Activated naive CD8-positive, alpha-beta T cell treated with anti-CD3 and anti-CD28 coated beads for 36 hours (primary cell): ENCODE measurements around the gene ZNF407. TPM values are rescaled to one million over a fixed set of nuclear protein-coding genes. Genes with fewer than 3 reads are reported as not detected.
"Not testable (repeated sequence)": the region's sequence is repeated elsewhere in the genome, so short reads cannot be mapped to it uniquely, and the experiment has no call there.

Experiments used
- DNase-seq: peaks from one replicate; pipeline ENCODE4 v3.0.0; 2021
- H3K27ac Mint-ChIP-seq: one replicate; pipeline ENCODE4 v1.8.0; 2022; ENCODE audit warnings: mild to moderate bottlenecking, moderate library complexity, mixed read lengths
- H3K27me3 Mint-ChIP-seq: one replicate; pipeline ENCODE4 v1.8.0; 2022; ENCODE audit warnings: mild to moderate bottlenecking, mixed read lengths
- H3K36me3 Mint-ChIP-seq: one replicate; pipeline ENCODE4 v1.8.0; 2021; ENCODE audit warnings: mild to moderate bottlenecking, mixed read lengths
- H3K4me1 Mint-ChIP-seq: one replicate; pipeline ENCODE4 v1.8.0; 2021; ENCODE audit warnings: mixed read lengths
- H3K4me3 Mint-ChIP-seq: one replicate; pipeline ENCODE4 v1.8.0; 2022; ENCODE audit warnings: mild to moderate bottlenecking, moderate library complexity, mixed read lengths
- H3K9me3 Mint-ChIP-seq: one replicate; pipeline ENCODE4 v1.8.0; 2022; ENCODE audit warnings: mixed read lengths
- total RNA-seq, 2 experiments: library from RNA; stranded (reverse); gene quantifications; one replicate each; pipeline ENCODE4 v1.2.3, GENCODE V29; 2021

ZNF407 gene
- total RNA-seq, 2 experiments from 2014 or later: 9.6 to 10.3 TPM

DNA sequence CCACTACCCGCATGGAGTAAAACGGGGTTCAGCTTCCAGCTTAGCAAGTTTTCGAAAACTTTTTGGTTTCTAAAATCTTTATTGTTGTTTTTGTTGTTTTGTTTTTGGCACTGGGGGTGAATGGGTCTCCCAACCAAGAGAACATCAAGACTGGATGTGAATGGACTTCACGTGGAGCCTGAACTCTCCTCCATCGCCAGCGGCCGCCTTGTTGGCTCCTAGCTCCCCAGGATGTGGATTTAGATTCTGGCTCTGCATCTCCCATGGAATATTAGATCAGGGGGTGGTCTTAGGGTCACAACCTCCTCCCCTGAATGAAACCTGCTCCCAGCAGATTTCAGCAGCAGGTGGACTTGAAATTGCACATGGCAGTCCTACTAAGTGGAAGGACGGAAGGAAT is 488.0 kb downstream of the ZNF407 start:
- not testable (repeated sequence) for H3K36me3 Mint-ChIP-seq, DNase-seq, H3K4me3 Mint-ChIP-seq, H3K9me3 Mint-ChIP-seq, H3K27ac Mint-ChIP-seq, H3K27me3 Mint-ChIP-seq, H3K4me1 Mint-ChIP-seq

DNA sequence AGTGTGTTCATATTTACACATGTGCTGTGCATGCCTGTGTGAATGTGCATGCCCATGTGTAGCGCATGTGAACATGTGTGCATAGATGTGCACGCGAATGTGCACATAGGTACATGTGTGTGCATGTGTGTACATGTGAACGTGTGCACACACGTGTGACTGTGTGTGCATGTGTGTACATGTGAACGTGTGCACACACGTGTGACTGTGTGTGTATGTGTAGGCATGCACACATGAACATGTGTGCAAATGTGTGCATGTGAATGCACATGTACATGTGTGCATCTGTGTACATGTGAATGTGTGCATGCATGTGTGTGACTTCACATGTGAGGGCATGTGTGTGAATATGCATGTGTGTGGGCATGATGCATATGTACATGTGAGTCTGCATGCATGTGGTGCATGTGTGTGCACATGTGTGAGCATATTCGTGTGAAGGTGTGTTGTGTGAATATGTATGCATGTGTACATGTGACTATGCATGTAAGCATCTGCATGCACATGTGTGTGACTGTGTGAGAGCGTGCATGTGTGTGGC is 488.9 kb downstream of the ZNF407 start:
- Mint-ChIP-seq H3K9me3 (no peaks in the 10 kb centered on the region), H3K27me3 (no peaks in the 10 kb centered on the region), H3K4me3 (no peak overlapping the region), H3K27ac (no peak overlapping the region), H3K4me1 (no peaks in the 10 kb centered on the region), H3K36me3 (no peaks in the 10 kb centered on the region)
- DNase-seq: no peak

DNA sequence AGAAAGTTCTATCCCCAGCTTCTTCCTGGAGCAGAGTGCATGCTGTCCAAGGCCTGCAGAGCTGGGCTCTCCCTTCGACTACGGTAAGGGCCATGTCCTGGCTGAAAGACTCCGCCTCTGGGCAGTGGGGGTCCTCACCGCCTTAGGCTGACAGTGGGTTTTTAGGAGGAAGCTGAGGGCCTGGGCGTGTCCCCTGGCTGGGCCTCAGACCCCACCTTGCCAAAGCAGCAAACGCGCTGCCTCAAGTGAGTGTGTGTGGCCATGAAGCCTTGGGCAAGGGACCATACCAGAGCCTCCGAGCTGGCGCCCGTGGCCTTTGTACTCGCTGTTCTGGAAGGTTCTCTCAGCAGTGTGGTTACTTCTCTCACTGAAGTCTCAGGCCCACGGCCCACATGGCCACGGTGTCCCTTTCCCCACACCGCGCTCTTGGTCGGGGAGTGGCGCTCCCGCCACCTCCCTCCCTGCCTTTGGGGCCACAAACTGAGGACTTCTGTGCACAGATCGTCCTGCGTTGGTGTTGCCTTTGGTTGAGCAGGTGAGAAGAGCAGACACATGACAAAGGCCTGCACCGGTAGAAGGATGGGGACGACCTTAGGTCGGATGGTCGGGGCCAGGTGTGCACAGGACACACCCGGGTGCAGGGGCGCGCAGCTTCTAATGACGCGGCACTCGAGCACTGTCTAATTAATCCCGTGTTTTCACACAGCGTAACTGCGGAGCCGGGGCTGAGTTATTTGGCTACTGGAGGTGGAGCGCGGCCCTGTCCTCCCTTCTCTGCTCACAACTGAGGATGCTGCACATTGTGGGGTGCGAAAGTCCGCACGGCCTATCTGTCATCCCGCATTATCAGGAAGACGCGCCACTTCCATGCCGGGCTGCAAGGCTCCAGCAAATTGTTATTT is 489.7 kb downstream of the ZNF407 start:
- Mint-ChIP-seq H3K4me1 (no peaks in the 10 kb centered on the region), H3K36me3 (no peaks in the 10 kb centered on the region), H3K27me3 (no peaks in the 10 kb centered on the region), H3K9me3 (no peaks in the 10 kb centered on the region), H3K4me3 (no peak overlapping the region), H3K27ac (no peak overlapping the region)
- DNase-seq: no peak

DNA sequence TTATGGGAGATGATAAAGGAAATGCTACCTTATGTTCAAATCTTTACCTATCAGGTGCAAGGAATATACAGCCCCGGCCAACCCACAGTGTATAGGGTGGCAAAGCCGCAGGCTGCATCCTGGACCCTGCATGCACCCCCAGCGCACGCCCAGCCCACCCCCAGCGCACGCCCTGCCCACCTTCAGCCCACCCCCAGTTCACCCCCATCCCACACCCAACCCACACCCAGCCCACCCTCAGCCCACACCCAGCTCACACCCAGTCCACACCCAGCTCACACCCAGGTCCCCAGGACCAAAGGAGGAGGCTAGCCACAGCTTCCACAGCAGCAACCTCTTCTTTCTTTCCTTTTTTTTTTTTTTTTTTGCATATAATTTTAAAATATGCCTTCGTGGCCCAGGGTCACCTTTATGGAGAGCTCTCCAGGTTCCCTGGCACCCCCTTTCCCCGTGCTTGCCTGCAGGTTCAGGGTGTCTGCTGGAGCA is 490.4 kb downstream of the ZNF407 start:
- H3K27me3 Mint-ChIP-seq: no peaks in the 10 kb centered on the region
- no peak for DNase-seq

DNA sequence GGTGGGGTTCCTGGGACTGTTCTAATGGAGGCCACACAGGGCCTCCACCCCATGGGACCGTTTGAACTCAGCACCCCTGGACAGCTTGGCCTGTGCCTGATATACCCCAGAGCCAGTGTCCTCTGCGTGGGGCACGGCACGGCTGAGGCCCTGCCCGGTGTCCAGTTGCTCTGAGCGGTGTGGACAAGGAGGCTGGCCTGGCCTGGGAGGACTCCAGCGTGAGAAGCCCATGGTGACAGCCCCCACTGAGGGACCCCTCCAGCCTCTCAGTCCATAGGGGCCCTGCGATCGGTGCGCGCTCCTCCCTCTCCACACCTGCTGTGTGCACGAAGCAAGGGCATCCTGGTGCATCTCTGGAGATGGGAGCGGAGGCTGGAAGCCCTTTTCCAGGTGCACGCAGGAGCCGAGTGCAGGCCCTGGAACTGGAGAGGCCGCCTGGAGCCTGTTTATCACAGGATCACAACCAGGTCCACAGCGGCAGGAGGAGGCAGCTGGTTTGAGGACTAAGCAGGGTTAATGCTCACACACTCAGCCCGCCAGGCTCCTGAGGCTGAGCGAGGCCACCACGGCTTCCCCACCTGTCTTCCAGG is 491.0 kb downstream of the ZNF407 start:
- no peak for DNase-seq
- H3K36me3 Mint-ChIP-seq: no peaks in the 10 kb centered on the region

More for the DNA sequence above, 490.4 kb downstream of the ZNF407 start:
- Mint-ChIP-seq H3K36me3 (no peaks in the 10 kb centered on the region), H3K4me3 (no peak overlapping the region), H3K9me3 (no peaks in the 10 kb centered on the region), H3K4me1 (no peaks in the 10 kb centered on the region), H3K27ac (no peak overlapping the region)

DNA sequence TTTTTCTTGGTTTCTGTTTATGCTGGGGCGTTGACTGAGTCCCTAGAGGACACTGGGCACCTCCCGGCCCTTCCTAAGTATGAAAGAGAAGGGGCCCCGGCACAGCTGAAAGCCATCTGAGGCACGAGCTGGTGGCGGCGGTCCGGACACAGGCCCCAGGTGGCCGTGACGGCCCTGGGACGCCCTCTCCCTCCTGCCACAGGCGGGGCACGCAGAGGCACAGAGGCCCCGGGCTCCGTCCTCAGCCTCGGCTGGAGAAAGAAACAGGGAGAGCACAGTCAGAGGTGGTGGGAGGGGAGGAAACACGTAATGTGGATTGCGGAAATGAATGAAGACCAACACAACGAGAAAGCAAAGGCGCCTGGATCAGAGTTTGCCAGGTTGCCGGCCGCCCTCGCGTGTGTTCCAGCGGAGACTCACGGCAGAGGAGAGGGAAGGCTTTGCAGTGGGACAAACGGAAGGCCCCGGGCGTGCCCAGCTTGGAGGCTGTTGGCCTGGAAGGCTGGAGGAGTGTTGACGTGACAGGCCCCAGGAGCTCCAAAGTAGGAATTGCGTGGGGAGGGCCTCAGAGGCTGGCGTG is 492.2 kb downstream of the ZNF407 start:
- Mint-ChIP-seq H3K36me3 (no peaks in the 10 kb centered on the region), H3K9me3 (no peaks in the 10 kb centered on the region), H3K27ac (no peak overlapping the region), H3K4me1 (no peaks in the 10 kb centered on the region), H3K27me3 (no peaks in the 10 kb centered on the region), H3K4me3 (no peak overlapping the region)
- no peak for DNase-seq

More for the DNA sequence above, 491.0 kb downstream of the ZNF407 start:
- Mint-ChIP-seq H3K4me1 (no peaks in the 10 kb centered on the region), H3K9me3 (no peaks in the 10 kb centered on the region), H3K27ac (no peak overlapping the region), H3K27me3 (no peaks in the 10 kb centered on the region), H3K4me3 (no peak overlapping the region)

DNA sequence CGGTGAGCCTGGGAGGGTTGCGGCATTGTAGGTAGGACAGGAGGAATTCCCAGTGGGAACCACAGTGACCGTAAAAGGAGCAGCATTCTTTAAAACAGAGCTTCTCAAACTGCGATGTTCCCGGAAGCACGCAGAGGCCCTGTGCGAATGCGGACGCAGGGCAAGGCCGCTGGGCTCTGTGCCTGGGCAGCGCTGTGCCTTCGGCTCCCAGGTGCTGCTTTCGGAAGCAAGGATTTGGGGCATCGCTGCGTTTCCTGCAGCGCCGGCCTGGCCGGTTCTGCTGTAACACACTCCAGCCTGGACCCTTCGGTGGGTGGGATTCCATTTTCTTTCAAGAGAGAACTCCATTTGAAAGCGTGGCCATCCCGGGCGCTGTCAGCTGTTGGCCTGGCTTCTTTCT is 492.7 kb downstream of the ZNF407 start:
- Mint-ChIP-seq H3K27ac (no peak overlapping the region), H3K9me3 (peaks cover 2% of the 10 kb centered on the region), H3K4me3 (no peak overlapping the region), H3K4me1 (no peaks in the 10 kb centered on the region), H3K27me3 (no peaks in the 10 kb centered on the region), H3K36me3 (no peaks in the 10 kb centered on the region)
- DNase-seq: no peak

DNA sequence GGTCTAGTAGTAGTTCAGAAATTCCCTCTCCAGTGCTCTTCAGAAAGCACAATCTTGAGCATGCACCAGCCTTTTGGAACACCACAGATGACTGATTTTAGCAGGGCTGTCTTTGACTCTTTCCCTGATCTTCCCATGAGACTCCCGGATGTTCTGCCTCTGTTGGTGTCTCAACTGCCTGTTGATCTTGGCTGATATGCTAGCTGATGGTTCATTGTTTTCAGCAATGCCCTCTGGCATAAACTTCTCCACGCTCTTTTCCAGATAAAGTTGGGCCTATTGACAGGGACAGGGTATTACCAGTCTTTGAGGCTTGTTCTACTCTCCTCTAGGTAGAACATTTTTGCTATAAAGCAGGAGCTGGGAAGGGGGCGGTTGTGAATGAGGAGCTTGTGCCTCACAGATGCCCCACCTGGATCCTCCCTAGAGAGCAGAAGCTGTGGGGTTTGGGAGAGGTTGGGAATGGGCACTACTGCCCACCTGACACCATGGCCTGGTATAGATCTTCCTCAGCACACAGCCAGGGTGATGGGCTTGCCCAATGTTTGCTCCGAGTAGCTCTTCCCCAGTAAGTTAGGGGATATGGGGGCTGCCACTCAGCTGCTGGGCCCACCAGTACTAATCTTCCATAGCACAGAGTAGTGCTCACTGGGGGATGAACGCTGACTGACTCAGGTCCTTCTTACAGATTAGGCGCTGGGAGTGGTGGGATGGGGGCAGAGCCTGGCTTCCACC is 500.0 kb downstream of the ZNF407 start:
- Mint-ChIP-seq H3K4me1 (no peaks in the 10 kb centered on the region), H3K36me3 (peaks cover 4% of the 10 kb centered on the region), H3K27me3 (no peaks in the 10 kb centered on the region), H3K27ac (no peak overlapping the region), H3K9me3 (peaks cover 17% of the 10 kb centered on the region), H3K4me3 (no peak overlapping the region)
- DNase-seq: no peak

DNA sequence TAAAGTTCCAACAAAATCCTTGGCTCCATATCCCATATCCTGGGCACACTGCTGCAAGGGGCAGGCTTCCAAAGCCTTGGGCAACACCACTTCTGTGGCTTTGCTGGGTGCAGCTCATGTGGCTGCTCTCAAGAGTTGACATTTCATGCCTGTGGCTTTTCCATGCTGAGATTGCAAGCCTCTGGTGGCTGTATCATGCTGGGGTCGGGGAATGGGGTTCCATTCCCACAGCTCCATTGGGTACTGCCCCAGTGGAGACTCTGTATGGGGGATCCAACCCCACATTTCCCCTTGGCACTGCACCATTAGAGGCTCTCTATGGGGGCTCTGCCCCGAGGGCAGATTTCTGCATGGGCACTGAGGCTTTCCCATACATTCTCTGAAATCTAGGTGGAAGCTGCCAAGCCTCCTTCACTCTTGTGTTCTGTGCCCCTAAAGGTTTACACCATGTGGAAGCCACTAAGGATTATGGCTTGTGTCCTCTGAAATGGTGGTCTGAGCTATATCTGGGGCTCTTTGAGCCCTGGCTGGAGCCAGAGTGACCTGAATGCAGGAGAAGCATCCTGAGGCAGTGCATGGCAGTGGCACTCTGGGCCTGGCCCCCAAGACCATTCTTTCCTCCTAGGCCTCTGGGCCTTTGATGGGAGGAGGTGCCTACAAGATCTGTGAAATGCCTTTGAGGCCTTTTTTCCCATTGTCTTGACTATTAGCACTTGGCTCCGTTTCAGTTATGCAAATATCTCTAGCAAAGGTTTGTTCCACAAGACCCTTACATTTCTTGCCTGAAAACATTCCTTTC is 503.4 kb downstream of the ZNF407 start:
- Mint-ChIP-seq H3K4me3 (no peak overlapping the region), H3K36me3 (no peaks in the 10 kb centered on the region), H3K27me3 (no peaks in the 10 kb centered on the region), H3K9me3 (peaks cover 9% of the 10 kb centered on the region), H3K27ac (no peak overlapping the region), H3K4me1 (no peaks in the 10 kb centered on the region)
- DNase-seq: no peak

DNA sequence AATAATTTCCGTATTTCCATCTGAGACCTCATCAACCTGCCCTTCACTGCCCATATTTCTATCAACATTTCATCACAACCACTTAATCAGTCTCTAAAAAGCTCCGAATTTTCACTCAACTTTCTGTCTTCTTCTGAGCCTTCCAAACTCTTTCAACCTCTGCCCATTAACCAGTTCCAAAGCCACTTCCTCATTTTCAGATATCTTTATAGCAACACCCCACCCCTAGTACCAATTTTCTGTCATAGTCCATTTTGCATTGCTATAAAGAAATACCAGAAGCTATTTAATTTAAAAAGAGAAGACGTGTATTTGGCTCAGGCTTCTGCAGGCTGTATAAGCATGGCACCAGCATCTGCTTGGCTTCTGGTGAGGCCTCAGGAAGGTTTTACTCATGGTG is 504.2 kb downstream of the ZNF407 start:
- Mint-ChIP-seq H3K27ac (no peak overlapping the region), H3K4me3 (no peak overlapping the region), H3K27me3 (no peaks in the 10 kb centered on the region), H3K36me3 (no peaks in the 10 kb centered on the region), H3K4me1 (no peaks in the 10 kb centered on the region), H3K9me3 (peaks cover 5% of the 10 kb centered on the region)
- no peak for DNase-seq

DNA sequence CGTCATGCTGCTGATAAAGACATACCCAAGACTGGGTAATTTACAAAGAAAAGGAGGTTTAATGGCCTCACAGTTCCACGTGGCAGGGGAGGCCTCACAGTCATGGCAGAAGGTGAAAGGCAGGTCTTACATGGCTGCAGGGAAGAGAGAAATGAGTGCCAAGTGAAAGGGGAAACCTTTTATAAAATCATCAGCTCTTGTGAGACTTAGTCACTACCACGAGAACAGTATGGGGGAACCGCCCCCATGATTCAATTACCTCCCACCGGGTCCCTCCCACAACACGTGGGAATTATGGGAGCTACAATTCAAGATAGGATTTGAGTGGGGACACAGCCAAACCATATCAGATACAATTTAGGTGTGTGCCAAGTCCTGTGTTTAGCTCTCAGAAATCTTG is 506.4 kb downstream of the ZNF407 start:
- H3K27me3 Mint-ChIP-seq, H3K27ac Mint-ChIP-seq, H3K9me3 Mint-ChIP-seq, H3K4me1 Mint-ChIP-seq, H3K4me3 Mint-ChIP-seq, DNase-seq, H3K36me3 Mint-ChIP-seq: not testable (repeated sequence)

DNA sequence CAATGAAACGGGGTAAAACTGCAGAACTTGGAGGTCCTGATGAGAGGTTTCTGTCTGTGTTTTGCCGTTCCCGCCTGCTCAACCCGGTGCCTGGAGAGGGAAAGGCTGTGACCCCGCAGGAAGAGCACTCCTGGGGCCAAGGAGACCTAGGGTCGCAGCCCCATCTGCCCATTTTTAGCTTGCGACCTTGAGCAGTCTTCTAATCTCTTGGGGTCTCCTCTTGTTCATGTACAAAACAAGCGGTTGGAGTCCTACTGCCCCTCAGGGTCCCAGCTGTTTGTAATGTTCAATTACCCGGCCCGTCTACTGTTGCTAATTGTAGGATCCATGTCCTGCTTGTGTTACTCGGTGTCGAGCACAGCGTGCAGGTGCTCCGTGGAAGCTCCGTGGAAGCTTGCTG is 506.8 kb downstream of the ZNF407 start:
- no peak for DNase-seq
- no peak overlapping the region for H3K27ac Mint-ChIP-seq
- no peaks in the 10 kb centered on the region for H3K36me3 Mint-ChIP-seq
- H3K9me3 Mint-ChIP-seq: peaks cover 2% of the 10 kb centered on the region
- H3K4me1 Mint-ChIP-seq: no peaks in the 10 kb centered on the region
- no peaks in the 10 kb centered on the region for H3K27me3 Mint-ChIP-seq
- H3K4me3 Mint-ChIP-seq: no peak overlapping the region

DNA sequence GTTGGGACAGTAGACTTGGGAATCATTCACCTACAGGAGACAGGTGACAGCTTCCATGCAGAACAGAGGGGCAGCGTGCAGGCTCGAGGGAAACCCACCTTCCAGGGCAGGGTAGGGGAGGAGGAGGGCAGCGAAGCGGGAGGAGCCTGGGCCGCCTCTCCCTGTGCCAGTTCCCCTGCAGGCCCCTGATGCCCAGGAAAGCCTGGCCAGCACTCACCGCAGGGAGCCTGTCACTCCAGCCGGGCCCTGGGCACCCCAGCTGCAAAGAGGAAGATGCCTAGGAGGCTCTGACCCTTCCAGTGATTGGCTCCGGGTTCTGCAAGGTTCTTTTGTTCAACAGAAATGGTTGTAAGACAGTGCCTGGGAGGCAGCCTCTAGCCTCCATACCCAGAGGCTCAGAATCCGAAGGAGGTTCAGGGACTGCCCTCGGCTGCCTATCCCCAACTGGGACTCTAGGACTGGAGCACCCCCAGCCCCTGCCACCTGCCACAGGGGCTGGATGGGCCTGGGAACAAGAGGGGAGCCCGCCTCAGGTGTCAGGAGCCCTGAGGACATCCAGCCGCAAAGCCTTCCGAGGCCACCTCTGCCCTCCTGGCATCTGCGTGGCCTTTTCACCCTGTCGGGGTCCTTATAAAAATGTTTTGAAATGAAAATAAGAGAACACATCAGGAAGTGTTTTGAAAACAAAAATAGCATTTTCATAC is 508.0 kb downstream of the ZNF407 start:
- no peak overlapping the region for H3K4me3 Mint-ChIP-seq
- peaks cover 2% of the 10 kb centered on the region for H3K9me3 Mint-ChIP-seq
- no peak overlapping the region for H3K27ac Mint-ChIP-seq
- H3K27me3 Mint-ChIP-seq: no peaks in the 10 kb centered on the region
- DNase-seq: no peak
- H3K4me1 Mint-ChIP-seq: no peaks in the 10 kb centered on the region
- no peaks in the 10 kb centered on the region for H3K36me3 Mint-ChIP-seq

DNA sequence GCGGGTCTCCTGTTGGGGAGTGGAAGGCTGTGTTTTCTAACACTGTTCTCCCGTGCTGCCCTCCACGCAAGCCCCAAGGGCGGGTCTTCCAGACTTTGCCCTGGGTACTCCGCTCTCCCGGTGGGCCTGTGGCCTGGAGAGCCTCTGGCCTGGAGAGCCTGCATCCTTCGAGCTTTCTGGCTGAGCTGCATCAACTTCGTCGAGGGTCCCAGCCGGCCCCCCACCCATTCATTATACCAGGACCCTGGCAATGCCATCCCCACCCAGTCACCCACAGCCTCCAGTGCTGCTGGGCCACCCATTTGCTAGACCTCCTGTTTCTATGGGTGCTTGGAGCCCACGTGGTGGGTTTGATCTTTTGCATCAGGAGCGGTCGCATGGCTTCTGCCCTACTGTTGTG is 509.1 kb downstream of the ZNF407 start:
- H3K27me3 Mint-ChIP-seq: no peaks in the 10 kb centered on the region
- H3K4me1 Mint-ChIP-seq: no peaks in the 10 kb centered on the region
- peaks cover 2% of the 10 kb centered on the region for H3K9me3 Mint-ChIP-seq
- H3K36me3 Mint-ChIP-seq: no peaks in the 10 kb centered on the region
- H3K4me3 Mint-ChIP-seq: no peak overlapping the region
- no peak for DNase-seq
- no peak overlapping the region for H3K27ac Mint-ChIP-seq
